Measurements from ENCODE around the gene PAK5. TPM values are rescaled to one million over a fixed set of nuclear protein-coding genes. Genes with fewer than 3 reads are reported as not detected.

PAK5 gene
- total and polyA plus RNA-seq, 2 of the 13 experiments (the other 11 are each of a cell fraction or from before 2014, with no cell fraction given) = not detected

- H3K9me3 ChIP-seq (ENCODE audit: low read length) = no peaks in the 10 kb centered on the region
- POLR2A ChIA-PET = no interaction called here
- no peak overlapping the region for H3K27ac ChIP-seq (ENCODE audit: extremely low read length, insufficient read depth, low read length)
- no peak overlapping the region for H3K4me3 ChIP-seq (replicated peaks in 1 of 3; ENCODE audit: insufficient read depth in 1 of 3, low read depth in 2 of 3, low read length in 3 of 3)
- TF ChIP-seq TMF1 (CRISPR knock-in tag; IDR thresholded peaks at IDR 0.05; ENCODE audit: low read depth) (no peak), THRA (CRISPR knock-in tag; IDR thresholded peaks at IDR 0.05; ENCODE audit: borderline replicate concordance) (no peak), KAT8 (CRISPR knock-in tag; IDR thresholded peaks at IDR 0.05) (no peak), PRMT3 (CRISPR knock-in tag; IDR thresholded peaks at IDR 0.05; ENCODE audit: borderline replicate concordance, low read depth) (no peak), ATF6 (CRISPR knock-in tag; conservative IDR thresholded peaks at IDR 0.05) (no peak), ZNF234 (CRISPR knock-in tag; conservative IDR thresholded peaks at IDR 0.05) (no peak), ZNF616 (CRISPR knock-in tag; IDR thresholded peaks at IDR 0.05; ENCODE audit: low read depth) (no peak), CREB3 (CRISPR knock-in tag; IDR thresholded peaks at IDR 0.05) (no peak), RFX5 (IDR thresholded peaks at IDR 0.05; ENCODE audit: low read depth, low read length) (no peak), MIER3 (CRISPR knock-in tag; IDR thresholded peaks at IDR 0.05; ENCODE audit: borderline replicate concordance) (no peak), HMG20B (CRISPR knock-in tag; conservative IDR thresholded peaks at IDR 0.05) (no peak), PRPF4 (IDR thresholded peaks at IDR 0.05; ENCODE audit: low read depth, low read length, poor library complexity, severe bottlenecking) (no peak), TAF15 (IDR thresholded peaks at IDR 0.05; ENCODE audit: low read depth, low read length, poor library complexity, severe bottlenecking) (no peak), TEAD2 (CRISPR knock-in tag; IDR thresholded peaks at IDR 0.05) (no peak), MEIS1 (CRISPR knock-in tag; IDR thresholded peaks at IDR 0.05; ENCODE audit: borderline replicate concordance) (no peak)
- no peaks in the 10 kb centered on the region for H3K4me1 ChIP-seq (ENCODE audit: insufficient read depth, low read length)
- no peak for ATAC-seq
- H3K36me3 ChIP-seq (replicated peaks in 1 of 2; ENCODE audit: control insufficient read depth in 1 of 2, insufficient read depth in 2 of 2, low read length in 2 of 2) = no peaks in the 10 kb centered on the region
- no peaks in the 10 kb centered on the region for H3K79me2 ChIP-seq (ENCODE audit: insufficient read depth, low read length)
- CTCF ChIA-PET (ENCODE audit: low intra/inter-chr PET ratio, low total read pairs) = no interaction called here
- in situ Hi-C loops (cut with HindIII; ENCODE audit: extremely low pct_ligation_motif_present, low pct_unique_long_range_greater_than_20kb) (no loop called here), intact Hi-C loops (cut with micrococcal nuclease; ENCODE audit: unreplicated experiment) (no loop called here)
- 18% methylated on average over 5 of the region's 5 CpGs for WGBS (ENCODE audit: low lambda C conversion rate)
- DNase-seq (ENCODE audit: low spot score) = no peak
- H3K27me3 ChIP-seq (ENCODE audit: control insufficient read depth in 1 of 2, insufficient read depth in 2 of 2, low read length in 2 of 2) = no peaks in the 10 kb centered on the region
- H2AFZ ChIP-seq (ENCODE audit: low read length) = no peak overlapping the region
- no peak overlapping the region for H3K4me2 ChIP-seq (ENCODE audit: low read depth, low read length)
- no peak overlapping the region for H3K9ac ChIP-seq (ENCODE audit: insufficient read depth, low read depth, low read length)
- no peak for FAIRE-seq
- H4K20me1 ChIP-seq (ENCODE audit: insufficient read depth, low read length) = no peaks in the 10 kb centered on the region
- no TSS peak for BruUV-seq (replicated peaks)
Measured at GRCh38 chr20:9499126-9499899, 339.6 kb downstream of the PAK5 start.
